IMR-90 (cell line): Measurements from ENCODE around the gene TCF7L2. TPM values are rescaled to one million over a fixed set of nuclear protein-coding genes. Genes with fewer than 3 reads are reported as not detected.

ENCODE experiments used
- ATAC-seq: fragments of 200-7000 bp; cut with Tn5 transposase; 2 replicates; pipeline ENCODE4 v1.9.1; 2020; ENCODE audit warnings: low read depth, mild to moderate bottlenecking, moderate library complexity
- BruUV-seq: library from RNA; stranded (reverse); fragments of 400-500 nt; replicated peaks from 2 replicates; lab custom pipeline; 2021; lab: Mats Ljungman, UMichigan
- CTCF ChIA-PET: fragments of 300-600 bp; formaldehyde crosslinking; extraction: SDS; loops from one replicate; lab custom pipeline; 2021; ENCODE audit warnings: antibody characterized with exemption; lab: Yijun Ruan, JAX
- POLR2A ChIA-PET: fragments of 300-600 bp; sonication (Branson Sonifier 250); formaldehyde crosslinking; loops from one replicate; lab custom pipeline; 2022; ENCODE audit warnings: antibody characterized with exemption; ENCODE audit not compliant: unreplicated experiment; lab: Charles Lee
- DNase-seq: peaks from one replicate; pipeline ENCODE4 v3.0.0; 2013
- H2AFZ ChIP-seq: replicated peaks from 2 replicates; pipeline ENCODE3; 2013; ENCODE audit warnings: low read length, mild to moderate bottlenecking; ENCODE audit not compliant: poor library complexity
- H2AK5ac ChIP-seq: 2 replicates; pipeline ENCODE4 v1.6.1; 2013; ENCODE audit warnings: low read depth, low read length, inconsistent platforms
- H2AK9ac ChIP-seq: replicated peaks from 2 replicates; pipeline ENCODE3; 2013; ENCODE audit warnings: mild to moderate bottlenecking, low read depth, low read length, moderate library complexity; ENCODE audit not compliant: poor library complexity
- H2BK120ac ChIP-seq: 2 replicates; pipeline ENCODE4 v1.6.1; 2013; ENCODE audit warnings: low read depth, low read length, inconsistent platforms
- H2BK15ac ChIP-seq: 3 replicates; pipeline ENCODE4 v1.6.1; 2013; ENCODE audit warnings: low read depth, low read length, inconsistent platforms
- H2BK20ac ChIP-seq: 2 replicates; pipeline ENCODE4 v1.6.1; 2013; ENCODE audit warnings: low read depth, mild to moderate bottlenecking, inconsistent platforms, low read length, moderate library complexity
- H2BK5ac ChIP-seq: 2 replicates; pipeline ENCODE4 v1.6.1; 2013; ENCODE audit warnings: mild to moderate bottlenecking, low read depth, low read length, inconsistent platforms; ENCODE audit not compliant: poor library complexity, severe bottlenecking
- H3K14ac ChIP-seq: replicated peaks from 2 replicates; pipeline ENCODE4 v1.6.1; 2013; ENCODE audit warnings: low read depth, low read length, inconsistent platforms
- H3K18ac ChIP-seq: 2 replicates; pipeline ENCODE4 v1.6.1; 2013; ENCODE audit warnings: low read depth, low read length, control low read depth
- H3K23ac ChIP-seq: 2 replicates; pipeline ENCODE4 v1.6.1; 2013; ENCODE audit warnings: low read depth, low read length, inconsistent platforms
- H3K27ac ChIP-seq: 2 replicates; pipeline ENCODE4 v1.5.1; 2013; ENCODE audit warnings: mild to moderate bottlenecking, control low read depth, low read length; ENCODE audit not compliant: insufficient read depth
- H3K27me3 ChIP-seq: 2 replicates; pipeline ENCODE4 v1.6.1; 2013; ENCODE audit warnings: low read length; ENCODE audit not compliant: control insufficient read depth, insufficient read depth
- H3K36me3 ChIP-seq: 2 replicates; pipeline ENCODE4 v1.6.1; 2013; ENCODE audit warnings: low read length, mixed read lengths; ENCODE audit not compliant: control insufficient read depth, insufficient read depth
- H3K4ac ChIP-seq: 2 replicates; pipeline ENCODE4 v1.6.1; 2013; ENCODE audit warnings: low read depth, low read length, inconsistent platforms
- H3K4me1 ChIP-seq: 2 replicates; pipeline ENCODE4 v1.6.1; 2013; ENCODE audit warnings: low read length, mixed read lengths; ENCODE audit not compliant: control insufficient read depth, insufficient read depth
- H3K4me2 ChIP-seq: 2 replicates; pipeline ENCODE4 v1.6.1; 2013; ENCODE audit warnings: low read depth, mild to moderate bottlenecking, control low read depth, low read length, moderate library complexity
- H3K4me3 ChIP-seq: 2 replicates; pipeline ENCODE4 v1.5.1; 2013; ENCODE audit warnings: low read depth, mild to moderate bottlenecking, control low read depth, low read length, moderate library complexity; ENCODE audit not compliant: insufficient read depth
- H3K56ac ChIP-seq: 2 replicates; pipeline ENCODE4 v1.6.1; 2013; ENCODE audit warnings: low read length, inconsistent platforms; ENCODE audit not compliant: insufficient read depth; ENCODE audit errors: extremely low read depth
- H3K79me1 ChIP-seq, 2 experiments: 2 replicates each; pipeline ENCODE4 v1.6.1; 2013; ENCODE audit warnings: low read length in 2 of 2, inconsistent platforms in 1 of 2, low read depth in 1 of 2
- H3K9ac ChIP-seq: 2 replicates; pipeline ENCODE4 v1.6.1; 2013; ENCODE audit warnings: low read depth, low read length, control low read depth
- H3K9me1 ChIP-seq: 2 replicates; pipeline ENCODE4 v1.6.1; 2013; ENCODE audit warnings: low read length, inconsistent platforms; ENCODE audit not compliant: insufficient read depth
- H3K9me3 ChIP-seq: 2 replicates; pipeline ENCODE4 v1.6.1; 2013; ENCODE audit warnings: low read length; ENCODE audit not compliant: control insufficient read depth, insufficient read depth
- H4K20me1 ChIP-seq: 2 replicates; pipeline ENCODE4 v1.6.1; 2013; ENCODE audit warnings: low read length, inconsistent platforms; ENCODE audit not compliant: insufficient read depth
- H4K5ac ChIP-seq: 2 replicates; pipeline ENCODE4 v1.6.1; 2013; ENCODE audit warnings: mild to moderate bottlenecking, low read depth, low read length, control low read depth
- H4K8ac ChIP-seq, 2 experiments: 2 replicates each; pipeline ENCODE4 v1.6.1; 2013; ENCODE audit warnings: low read depth in 2 of 2, low read length in 2 of 2, control low read depth in 1 of 2, inconsistent platforms in 1 of 2
- H4K91ac ChIP-seq: 2 replicates; pipeline ENCODE4 v1.6.1; 2013; ENCODE audit warnings: low read depth, low read length, inconsistent platforms; ENCODE audit not compliant: insufficient read depth
- BHLHE40 ChIP-seq: fragments of 150-350 bp; IDR thresholded peaks from 2 replicates; pipeline ENCODE4 v1.6.1; 2016; ENCODE audit warnings: mild to moderate bottlenecking, low read depth, low read length
- CHD1 ChIP-seq: IDR thresholded peaks from 2 replicates; pipeline ENCODE4 v1.6.1; 2012; ENCODE audit warnings: low read depth, low read length, improper control_type of control experiment
- CTCF ChIP-seq: conservative IDR thresholded peaks from 2 replicates; pipeline ENCODE4 v1.5.1; 2012; ENCODE audit warnings: mild to moderate bottlenecking, low read depth, low read length, improper control_type of control experiment
- ELK1 ChIP-seq: fragments of 150-350 bp; IDR thresholded peaks from 2 replicates; pipeline ENCODE4 v1.6.1; 2016; ENCODE audit warnings: low read depth, mild to moderate bottlenecking, low read length, moderate library complexity, borderline replicate concordance
- FOS ChIP-seq: fragments of 150-350 bp; IDR thresholded peaks from 2 replicates; pipeline ENCODE4 v1.6.1; 2016; ENCODE audit warnings: low read depth, low read length
- MAZ ChIP-seq: IDR thresholded peaks from 2 replicates; pipeline ENCODE4 v1.6.1; 2012; ENCODE audit warnings: low read depth, mild to moderate bottlenecking, low read length, improper control_type of control experiment, moderate library complexity, borderline replicate concordance
- MXI1 ChIP-seq: IDR thresholded peaks from 2 replicates; pipeline ENCODE4 v1.6.1; 2012; ENCODE audit warnings: low read depth, mild to moderate bottlenecking, low read length, moderate library complexity, borderline replicate concordance
- POLR2A ChIP-seq: IDR thresholded peaks from 2 replicates; pipeline ENCODE4 v1.6.1; 2012; ENCODE audit warnings: mild to moderate bottlenecking, low read depth, low read length
- RAD21 ChIP-seq: IDR thresholded peaks from 2 replicates; pipeline ENCODE4 v1.6.1; 2012; ENCODE audit warnings: low read length, improper control_type of control experiment
- RCOR1 ChIP-seq: IDR thresholded peaks from 2 replicates; pipeline ENCODE4 v1.6.1; 2012; ENCODE audit warnings: mild to moderate bottlenecking, low read length, improper control_type of control experiment; ENCODE audit not compliant: insufficient replicate concordance
- RFX5 ChIP-seq: IDR thresholded peaks from 2 replicates; pipeline ENCODE4 v1.8.0; 2012; ENCODE audit warnings: low read depth, mild to moderate bottlenecking, low read length, moderate library complexity
- SMC3 ChIP-seq: fragments of 150-350 bp; IDR thresholded peaks from 2 replicates; pipeline ENCODE4 v1.6.1; 2016; ENCODE audit warnings: low read depth, mild to moderate bottlenecking, antibody characterized with exemption, low read length, moderate library complexity
- USF2 ChIP-seq: fragments of 150-350 bp; IDR thresholded peaks from 2 replicates; pipeline ENCODE4 v1.6.1; 2017; ENCODE audit warnings: mild to moderate bottlenecking, antibody characterized with exemption, low read length, low read depth
- WGBS, 2 experiments: methylation state at CpG; one replicate each; pipeline versions ENCODE4 v1.1.5 to v1.1.7; 2013; ENCODE audit warnings: missing lambda C conversion rate in 2 of 2; ENCODE audit not compliant: insufficient read length in 1 of 2; ENCODE audit errors: extremely low coverage in 2 of 2; 5-methylcytosine and 5-hydroxymethylcytosine counted together
- dilution Hi-C: fragments of 300-500 bp; cut with HindIII; formaldehyde crosslinking; loops from one replicate; pipeline ENCODE4 v1.14.3; 2018; ENCODE audit warnings: low sequenced_read_pairs; ENCODE audit not compliant: unreplicated experiment
- in situ Hi-C: fragments of 300-500 bp; cut with MboI; formaldehyde crosslinking; loops from 3 replicates; pipeline ENCODE4 v1.14.3; 2019; ENCODE audit warnings: low sequenced_read_pairs, inconsistent platforms, mixed read lengths
- intact Hi-C: fragments of 100-400 bp; cut with micrococcal nuclease; formaldehyde crosslinking; loops from 2 replicates; pipeline ENCODE4 v1.10.0; 2022
- polyA plus RNA-seq, 3 experiments: library from polyadenylated mRNA; depleted of rRNA; stranded (reverse); fragments of >200 nt; gene quantifications; 2 replicates each; pipeline ENCODE4 v1.2.3, GENCODE V29; 2012; ENCODE audit warnings: low replicate concordance in 1 of 3
- total RNA-seq: library from RNA; depleted of rRNA; stranded (reverse); fragments of >200 nt; gene quantifications from 2 replicates; pipeline ENCODE4 v1.2.3, GENCODE V29; 2012

The TCF7L2 gene
- total and polyA plus RNA-seq, 2 of the 4 experiments (the other 2 are of a cell fraction): 1.3 to 12.2 TPM

GRCh38 chr10:113149626-113150025 is 199.6 kb downstream of the TCF7L2 start:
- H3K23ac ChIP-seq: no peak overlapping the region
- H4K91ac ChIP-seq: no peak overlapping the region
- DNase-seq: no peak
- peaks cover 2% of the 10 kb centered on the region; the same call in 1 of the 2 replicates for H3K9me1 ChIP-seq
- H3K9ac ChIP-seq: no peak overlapping the region
- dilution Hi-C loops (no loop called here), intact Hi-C loops (no loop called here), in situ Hi-C loops (loop anchor here (25.0 kb wide), 1 partner anchor 587 kb away; no protein-coding TSS in a partner anchor)
- no peak overlapping the region for H2AK9ac ChIP-seq
- no peaks in the 10 kb centered on the region; a peak in 2 of 4 replicates for H3K79me1 ChIP-seq
- no peaks in the 10 kb centered on the region for H3K9me3 ChIP-seq
- no peak overlapping the region for H3K4me2 ChIP-seq
- CTCF ChIA-PET: no interaction called here
- no CpG with 5 or more reads among the region's 3 CpGs for WGBS, 2 experiments
- peaks cover 58% of the 10 kb centered on the region for H3K36me3 ChIP-seq
- no peak for ATAC-seq
- no peak overlapping the region for H3K27ac ChIP-seq
- H2BK20ac ChIP-seq: no peak overlapping the region
- no peak for TF ChIP-seq MXI1
- no peak for TF ChIP-seq FOS
- no peak for TF ChIP-seq BHLHE40
- no peak for TF ChIP-seq CTCF
- no peak for TF ChIP-seq USF2
- no peak for TF ChIP-seq RCOR1
- no peak for TF ChIP-seq RAD21
- TF ChIP-seq ELK1: no peak
- TF ChIP-seq RFX5: no peak
- no peak for TF ChIP-seq CHD1
- TF ChIP-seq POLR2A: no peak
- TF ChIP-seq MAZ: no peak
- no peak for TF ChIP-seq SMC3
- H3K27me3 ChIP-seq: no peaks in the 10 kb centered on the region
- H4K5ac ChIP-seq: no peak overlapping the region
- H2AK5ac ChIP-seq: no peak overlapping the region
- H3K56ac ChIP-seq: no peak overlapping the region
- H3K18ac ChIP-seq: no peak overlapping the region
- no TSS peak for BruUV-seq
- no peak overlapping the region for H2BK5ac ChIP-seq
- H4K20me1 ChIP-seq: no peaks in the 10 kb centered on the region
- H2AFZ ChIP-seq: no peak overlapping the region
- POLR2A ChIA-PET: no interaction called here
- no peak overlapping the region for H3K4ac ChIP-seq
- H3K14ac ChIP-seq: no peak overlapping the region
- peaks cover 3% of the 10 kb centered on the region; the same call in 1 of the 2 replicates for H3K4me1 ChIP-seq
- no peak overlapping the region for H2BK15ac ChIP-seq
- no peak overlapping the region for H3K4me3 ChIP-seq
- no peak overlapping the region for H2BK120ac ChIP-seq
- H4K8ac ChIP-seq: no peak overlapping the region
